Measurements from ENCODE around the gene KIAA1549. TPM values are rescaled to one million over a fixed set of nuclear protein-coding genes. Genes with fewer than 3 reads are reported as not detected.

Gene KIAA1549
- polyA plus RNA-seq, 1 donor (not counting 4 experiments of a cell fraction or from before 2014, with no cell fraction given), result 1.1 TPM

DNA sequence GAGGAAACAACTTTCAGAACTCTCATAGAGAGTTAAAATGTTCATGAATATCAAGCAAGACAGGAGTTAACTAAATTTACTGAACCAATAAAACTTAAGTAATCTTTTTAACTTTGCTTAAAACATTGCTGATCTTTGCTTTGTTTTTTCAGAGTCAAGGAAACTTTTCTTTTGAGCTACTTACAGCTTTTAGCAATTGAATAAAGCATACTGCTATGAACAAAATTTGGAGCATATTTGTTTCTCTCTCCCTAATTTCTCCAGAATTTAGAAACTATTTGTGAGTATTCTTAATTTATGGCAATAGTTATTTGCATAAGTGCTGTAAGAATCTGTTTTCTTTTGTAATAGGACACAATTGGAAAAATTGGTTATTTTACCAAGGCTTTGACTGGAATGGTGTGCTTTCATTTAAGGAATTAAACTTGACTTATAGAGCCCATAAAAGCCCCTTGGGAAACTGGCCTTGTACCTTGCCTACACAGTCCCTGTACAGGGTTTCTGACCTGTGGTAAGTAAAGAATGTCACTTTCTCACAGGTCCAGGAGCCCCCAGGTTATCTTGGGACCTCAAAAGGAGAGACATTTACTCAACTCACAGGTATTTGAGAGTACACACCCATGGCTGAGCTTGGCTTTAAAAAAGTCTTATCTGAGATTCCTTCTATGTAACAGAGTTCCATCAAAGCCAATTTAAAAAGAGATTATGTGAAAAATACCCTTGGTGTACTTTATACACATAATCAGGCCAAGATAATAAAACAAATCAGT is 23.3 kb upstream of the KIAA1549 start:
- no peaks in the 10 kb centered on the region for H3K79me2 ChIP-seq (ENCODE audit: control insufficient read depth, insufficient read depth, low read length)
- no peak overlapping the region for H3K4me2 ChIP-seq (ENCODE audit: control insufficient read depth, extremely low read depth, insufficient read depth, low read depth, low read length)
- H3K9me3 ChIP-seq (ENCODE audit: control insufficient read depth, low read depth, low read length), result no peaks in the 10 kb centered on the region
- no peaks in the 10 kb centered on the region for H3K27me3 ChIP-seq (ENCODE audit: control insufficient read depth, extremely low read depth, insufficient read depth, low read length)
- H3K36me3 ChIP-seq (ENCODE audit: control insufficient read depth in 2 of 2, extremely low read depth in 1 of 2, insufficient read depth in 2 of 2, low read length in 2 of 2), result no peaks in the 10 kb centered on the region
- dilution Hi-C loops (cut with MboI; ENCODE audit: extremely low pct_ligation_motif_present, low sequenced_read_pairs), result no loop called here
- H3K4me1 ChIP-seq (ENCODE audit: control insufficient read depth, extremely low read depth, insufficient read depth, low read length), result no peaks in the 10 kb centered on the region
- H2AFZ ChIP-seq (ENCODE audit: control insufficient read depth, low read length), result no peak overlapping the region
- no peaks in the 10 kb centered on the region for H4K20me1 ChIP-seq (ENCODE audit: control insufficient read depth, extremely low read depth, insufficient read depth, low read length)
- H3K4me3 ChIP-seq (ENCODE audit: control insufficient read depth in 2 of 3, extremely low read depth in 1 of 3, insufficient read depth in 2 of 3, low read depth in 1 of 3, low read length in 3 of 3), result no peak overlapping the region
- no peak overlapping the region for H3K9ac ChIP-seq (ENCODE audit: control insufficient read depth, extremely low read depth, insufficient read depth, low read length)
- no peak for TF ChIP-seq EZH2 (IDR thresholded peaks at IDR 0.05; ENCODE audit: low read length)
- TF ChIP-seq, protein P1, sequence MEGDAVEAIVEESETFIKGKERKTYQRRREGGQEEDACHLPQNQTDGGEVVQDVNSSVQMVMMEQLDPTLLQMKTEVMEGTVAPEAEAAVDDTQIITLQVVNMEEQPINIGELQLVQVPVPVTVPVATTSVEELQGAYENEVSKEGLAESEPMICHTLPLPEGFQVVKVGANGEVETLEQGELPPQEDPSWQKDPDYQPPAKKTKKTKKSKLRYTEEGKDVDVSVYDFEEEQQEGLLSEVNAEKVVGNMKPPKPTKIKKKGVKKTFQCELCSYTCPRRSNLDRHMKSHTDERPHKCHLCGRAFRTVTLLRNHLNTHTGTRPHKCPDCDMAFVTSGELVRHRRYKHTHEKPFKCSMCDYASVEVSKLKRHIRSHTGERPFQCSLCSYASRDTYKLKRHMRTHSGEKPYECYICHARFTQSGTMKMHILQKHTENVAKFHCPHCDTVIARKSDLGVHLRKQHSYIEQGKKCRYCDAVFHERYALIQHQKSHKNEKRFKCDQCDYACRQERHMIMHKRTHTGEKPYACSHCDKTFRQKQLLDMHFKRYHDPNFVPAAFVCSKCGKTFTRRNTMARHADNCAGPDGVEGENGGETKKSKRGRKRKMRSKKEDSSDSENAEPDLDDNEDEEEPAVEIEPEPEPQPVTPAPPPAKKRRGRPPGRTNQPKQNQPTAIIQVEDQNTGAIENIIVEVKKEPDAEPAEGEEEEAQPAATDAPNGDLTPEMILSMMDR (optimal IDR thresholded peaks at IDR 0.05 in 1 of 3, IDR thresholded peaks at IDR 0.05 in 1 of 3, conservative IDR thresholded peaks at IDR 0.05 in 1 of 3; ENCODE audit: extremely low read depth in 1 of 3, insufficient read depth in 2 of 3, low read length in 3 of 3), result no peak
- H3K9me1 ChIP-seq (ENCODE audit: control insufficient read depth, extremely low read depth, insufficient read depth, low read length), result no peaks in the 10 kb centered on the region
- no peak overlapping the region for H3K27ac ChIP-seq (ENCODE audit: control insufficient read depth, insufficient read depth, low read length)
- FAIRE-seq (no peak), DNase-seq (ENCODE audit: low read depth, low spot score) (no peak)

GRCh38 chr7:138999414-138999813 is 18.2 kb upstream of the KIAA1549 start:
- TF ChIP-seq, protein P1 (optimal IDR thresholded peaks at IDR 0.05 in 1 of 3, IDR thresholded peaks at IDR 0.05 in 1 of 3, conservative IDR thresholded peaks at IDR 0.05 in 1 of 3; ENCODE audit: extremely low read depth in 1 of 3, insufficient read depth in 2 of 3, low read length in 3 of 3), result no peak
- no peak for TF ChIP-seq EZH2 (IDR thresholded peaks at IDR 0.05; ENCODE audit: low read length)
- Histone ChIP-seq H3K9ac (ENCODE audit: control insufficient read depth, extremely low read depth, insufficient read depth, low read length) (no peak overlapping the region), H3K27me3 (ENCODE audit: control insufficient read depth, extremely low read depth, insufficient read depth, low read length) (no peaks in the 10 kb centered on the region), H3K4me3 (ENCODE audit: control insufficient read depth in 2 of 3, extremely low read depth in 1 of 3, insufficient read depth in 2 of 3, low read depth in 1 of 3, low read length in 3 of 3) (no peak overlapping the region), H4K20me1 (ENCODE audit: control insufficient read depth, extremely low read depth, insufficient read depth, low read length) (no peaks in the 10 kb centered on the region), H3K9me1 (ENCODE audit: control insufficient read depth, extremely low read depth, insufficient read depth, low read length) (no peaks in the 10 kb centered on the region), H3K27ac (ENCODE audit: control insufficient read depth, insufficient read depth, low read length) (no peak overlapping the region), H3K36me3 (ENCODE audit: control insufficient read depth in 2 of 2, extremely low read depth in 1 of 2, insufficient read depth in 2 of 2, low read length in 2 of 2) (no peaks in the 10 kb centered on the region), H3K9me3 (ENCODE audit: control insufficient read depth, low read depth, low read length) (no peaks in the 10 kb centered on the region), H2AFZ (ENCODE audit: control insufficient read depth, low read length) (no peak overlapping the region), H3K4me2 (ENCODE audit: control insufficient read depth, extremely low read depth, insufficient read depth, low read depth, low read length) (no peak overlapping the region), H3K79me2 (ENCODE audit: control insufficient read depth, insufficient read depth, low read length) (no peaks in the 10 kb centered on the region), H3K4me1 (ENCODE audit: control insufficient read depth, extremely low read depth, insufficient read depth, low read length) (no peaks in the 10 kb centered on the region)
- no peak for DNase-seq (ENCODE audit: low read depth, low spot score)
- no peak for FAIRE-seq
- dilution Hi-C loops (cut with MboI; ENCODE audit: extremely low pct_ligation_motif_present, low sequenced_read_pairs), result no loop called here

Data from keratinocyte (primary cell).